ENCODE data around the gene HTRA1. TPM values are rescaled to one million over a fixed set of nuclear protein-coding genes. Genes with fewer than 3 reads are reported as not detected.

HTRA1 gene
- polyA plus RNA-seq, 1 experiment: 128 TPM

GRCh38 chr10:122457934-122458333 lies 3.4 kb upstream of the HTRA1 start:
- CTCF ChIA-PET: interaction anchor here (0.7 to 1.4 kb wide), 2 partner anchors 10 to 108 kb away, joined by 3 to 4 read pairs; no protein-coding TSS in a partner anchor
- H3K4me3 ChIP-seq (ENCODE audit: low read depth, low read length): no peak overlapping the region
- POLR2A ChIA-PET: no interaction called here
- TF ChIP-seq, protein P1, sequence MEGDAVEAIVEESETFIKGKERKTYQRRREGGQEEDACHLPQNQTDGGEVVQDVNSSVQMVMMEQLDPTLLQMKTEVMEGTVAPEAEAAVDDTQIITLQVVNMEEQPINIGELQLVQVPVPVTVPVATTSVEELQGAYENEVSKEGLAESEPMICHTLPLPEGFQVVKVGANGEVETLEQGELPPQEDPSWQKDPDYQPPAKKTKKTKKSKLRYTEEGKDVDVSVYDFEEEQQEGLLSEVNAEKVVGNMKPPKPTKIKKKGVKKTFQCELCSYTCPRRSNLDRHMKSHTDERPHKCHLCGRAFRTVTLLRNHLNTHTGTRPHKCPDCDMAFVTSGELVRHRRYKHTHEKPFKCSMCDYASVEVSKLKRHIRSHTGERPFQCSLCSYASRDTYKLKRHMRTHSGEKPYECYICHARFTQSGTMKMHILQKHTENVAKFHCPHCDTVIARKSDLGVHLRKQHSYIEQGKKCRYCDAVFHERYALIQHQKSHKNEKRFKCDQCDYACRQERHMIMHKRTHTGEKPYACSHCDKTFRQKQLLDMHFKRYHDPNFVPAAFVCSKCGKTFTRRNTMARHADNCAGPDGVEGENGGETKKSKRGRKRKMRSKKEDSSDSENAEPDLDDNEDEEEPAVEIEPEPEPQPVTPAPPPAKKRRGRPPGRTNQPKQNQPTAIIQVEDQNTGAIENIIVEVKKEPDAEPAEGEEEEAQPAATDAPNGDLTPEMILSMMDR (IDR thresholded peaks at IDR 0.05; ENCODE audit: insufficient read depth, low read depth, low read length): no peak
- peaks cover 8% of the 10 kb centered on the region for H3K27me3 ChIP-seq (ENCODE audit: control insufficient read depth, insufficient read depth, low read length)
- H3K36me3 ChIP-seq (ENCODE audit: control insufficient read depth, insufficient read depth, low read length): no peaks in the 10 kb centered on the region
- no peak for DNase-seq (ENCODE audit: low read depth)

DNA sequence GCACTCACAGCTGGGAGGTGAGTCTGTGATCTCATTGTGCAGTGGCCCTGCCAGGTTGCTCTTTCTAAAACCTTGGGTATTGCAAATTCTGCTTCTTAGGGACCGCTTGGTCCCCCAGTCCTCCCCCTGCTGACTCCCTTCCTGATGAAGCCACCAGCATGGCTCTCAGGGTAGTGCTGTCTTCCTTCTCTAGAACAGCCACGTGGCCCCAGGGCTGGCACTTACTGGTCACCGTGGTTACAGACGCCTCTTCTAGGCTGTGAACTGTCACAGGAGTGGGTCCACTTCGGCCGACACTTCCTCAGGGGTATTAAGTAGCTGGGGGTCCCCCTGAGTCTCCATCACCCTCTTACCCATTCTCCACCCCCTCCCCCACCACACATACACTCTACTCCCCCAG lies 2.7 kb upstream of the HTRA1 start:
- H3K36me3 ChIP-seq (ENCODE audit: control insufficient read depth, insufficient read depth, low read length): no peaks in the 10 kb centered on the region
- no peak overlapping the region for H3K4me3 ChIP-seq (ENCODE audit: low read depth, low read length)
- ChIA-PET POLR2A (no interaction called here), CTCF (interaction anchor here (0.5 to 1.4 kb wide), 2 partner anchors 47 to 107 kb away, joined by 3 read pairs; no protein-coding TSS in a partner anchor)
- H3K27me3 ChIP-seq (ENCODE audit: control insufficient read depth, insufficient read depth, low read length): peaks cover 10% of the 10 kb centered on the region
- no peak for DNase-seq (ENCODE audit: low read depth)
- TF ChIP-seq, protein P1 (IDR thresholded peaks at IDR 0.05; ENCODE audit: insufficient read depth, low read depth, low read length): no peak

DNA sequence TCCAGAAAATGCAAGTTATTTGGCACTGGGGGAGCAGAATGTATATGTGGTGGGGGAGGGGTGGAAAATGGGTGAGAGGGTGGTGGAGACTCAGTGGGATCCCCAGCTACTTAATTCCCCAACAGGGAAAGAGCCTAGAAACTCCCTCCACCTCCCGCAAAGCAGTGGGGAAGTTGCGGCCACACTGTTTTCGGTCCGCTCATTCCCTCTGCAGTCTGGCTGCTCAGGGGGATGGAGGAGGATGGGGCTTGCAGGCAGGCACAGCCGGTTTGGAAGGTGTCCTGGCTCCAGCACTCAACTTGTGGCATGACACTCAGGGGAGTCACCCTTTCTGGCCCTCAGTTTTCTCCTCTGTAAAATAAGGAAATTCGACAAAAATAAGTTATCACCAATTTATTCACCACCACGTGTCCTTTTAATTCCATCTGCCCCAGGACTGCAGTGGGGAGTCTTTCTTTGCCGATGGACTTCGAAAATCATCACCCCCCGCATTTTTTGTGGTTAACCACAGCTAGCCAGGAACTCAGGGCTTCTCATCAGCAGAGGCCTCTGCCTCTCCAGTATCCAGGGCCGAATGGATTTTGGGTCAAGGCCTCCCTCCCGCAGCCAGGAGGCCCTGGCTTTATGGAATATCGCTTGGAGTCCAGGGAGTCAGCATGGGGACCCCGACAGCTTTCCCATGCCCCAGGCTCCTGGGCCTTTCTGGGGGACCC lies 1.6 kb upstream of the HTRA1 start:
- DNase-seq (ENCODE audit: low read depth): no peak
- Histone ChIP-seq H3K27me3 (ENCODE audit: control insufficient read depth, insufficient read depth, low read length) (peaks cover 8% of the 10 kb centered on the region), H3K4me3 (ENCODE audit: low read depth, low read length) (no peak overlapping the region), H3K36me3 (ENCODE audit: control insufficient read depth, insufficient read depth, low read length) (no peaks in the 10 kb centered on the region)
- TF ChIP-seq, protein P1 (IDR thresholded peaks at IDR 0.05; ENCODE audit: insufficient read depth, low read depth, low read length): no peak
- ChIA-PET CTCF (interaction anchor here (1.2 kb wide), 1 partner anchor 10 kb away, joined by 3 read pairs; no protein-coding TSS in a partner anchor), POLR2A (no interaction called here)

GRCh38 chr10:122460891-122461293 lies 461 bp upstream of the HTRA1 start:
- ChIA-PET CTCF (interaction anchor here (1.0 to 1.2 kb wide), 2 partner anchors 11 to 25 kb away, joined by 3 read pairs; no protein-coding TSS in a partner anchor), POLR2A (no interaction called here)
- Histone ChIP-seq H3K27me3 (ENCODE audit: control insufficient read depth, insufficient read depth, low read length) (peaks cover 10% of the 10 kb centered on the region), H3K4me3 (ENCODE audit: low read depth, low read length) (peak overlapping the region; percentile 61), H3K36me3 (ENCODE audit: control insufficient read depth, insufficient read depth, low read length) (no peaks in the 10 kb centered on the region)
- DNase-seq (ENCODE audit: low read depth): no peak
- TF ChIP-seq, protein P1 (IDR thresholded peaks at IDR 0.05; ENCODE audit: insufficient read depth, low read depth, low read length): no peak

GRCh38 chr10:122461729-122462532 lies 578 bp downstream of the HTRA1 start:
- DNase-seq (ENCODE audit: low read depth): no peak
- ChIA-PET CTCF (no interaction called here), POLR2A (no interaction called here)
- H3K27me3 ChIP-seq (ENCODE audit: control insufficient read depth, insufficient read depth, low read length): peaks cover 10% of the 10 kb centered on the region
- H3K36me3 ChIP-seq (ENCODE audit: control insufficient read depth, insufficient read depth, low read length): no peaks in the 10 kb centered on the region
- TF ChIP-seq, protein P1 (IDR thresholded peaks at IDR 0.05; ENCODE audit: insufficient read depth, low read depth, low read length): no peak
- peak overlapping the region; percentile 61 for H3K4me3 ChIP-seq (ENCODE audit: low read depth, low read length)

All from BJ (cell line).